ENCODE data around the gene MET. TPM values are rescaled to one million over a fixed set of nuclear protein-coding genes. Genes with fewer than 3 reads are reported as not detected.

The MET gene
- polyA plus RNA-seq, 1 donor from 2014 or later = not detected

Other genes starting within 250 kb of the MET start
- gene CAV2, start 172.5 kb upstream of the MET start, polyA plus RNA-seq = 1.1 TPM in 1 of 2 replicates, not detected in the other
- not detected in 2 replicates for gene CAV1, start 147.2 kb upstream of the MET start, polyA plus RNA-seq
- gene CAPZA2, start 190.4 kb downstream of the MET start, polyA plus RNA-seq = 129 and 191 TPM in 2 replicates